B cell (primary cell): ENCODE measurements around the gene GDE1. TPM values are rescaled to one million over a fixed set of nuclear protein-coding genes. Genes with fewer than 3 reads are reported as not detected.

Experiments
- ATAC-seq: fragments of 200-7000 bp; cut with Tn5 transposase; one replicate; pipeline ENCODE4 v1.10.0; 2021; ENCODE audit warnings: low read depth, mild to moderate bottlenecking, moderate number of reproducible peaks, moderate library complexity
- CTCF ChIA-PET: fragments of 350-600 bp; sonication (Branson Sonifier 250); formaldehyde crosslinking; loops from one replicate; lab custom pipeline; 2021; ENCODE audit warnings: antibody characterized with exemption, inconsistent platforms; lab: Charles Lee
- POLR2A ChIA-PET: fragments of 350-600 bp; sonication (Branson Sonifier 250); formaldehyde crosslinking; loops from one replicate; lab custom pipeline; 2021; ENCODE audit warnings: antibody characterized with exemption; lab: Charles Lee
- DNase-seq: peaks from one replicate; pipeline ENCODE4 v3.0.0; 2013
- H2AFZ ChIP-seq: 2 replicates; pipeline ENCODE4 v1.6.1; 2012; ENCODE audit warnings: mild to moderate bottlenecking, low read depth, low read length; ENCODE audit not compliant: insufficient read depth, poor library complexity, severe bottlenecking
- H3K27ac ChIP-seq, 2 donors: 1 replicate in 1 of 2; 2 replicates in 1 of 2; pipeline ENCODE4 v1.5.1; 2012 to 2013; ENCODE audit warnings: low read length in 2 of 2, mild to moderate bottlenecking in 2 of 2, moderate library complexity in 1 of 2
- H3K27me3 ChIP-seq, 4 experiments: fragments of 200-600 bp in 1 of 4; sonication (generic) in 1 of 4; replicated peaks in 1 of 4; 1 replicate in 2 of 4; 2 replicates in 2 of 4; pipeline versions ENCODE4 v1.6.1 to v1.7.0; 2013 to 2016; ENCODE audit warnings: low read length in 3 of 4, mild to moderate bottlenecking in 2 of 4, mixed read lengths in 1 of 4, moderate library complexity in 1 of 4; ENCODE audit not compliant: insufficient read depth in 4 of 4, control insufficient read depth in 3 of 4; ENCODE audit errors: control extremely low read depth in 1 of 4
- H3K36me3 ChIP-seq, 2 experiments: replicated peaks in 1 of 2; 1 replicate in 1 of 2; 2 replicates in 1 of 2; pipeline versions ENCODE4 v1.6.1 to v1.7.1; 2013; ENCODE audit warnings: low read length in 1 of 2; ENCODE audit not compliant: insufficient read depth in 2 of 2, control insufficient read depth in 1 of 2; ENCODE audit errors: control extremely low read depth in 1 of 2, extremely low read depth in 1 of 2
- H3K4me1 ChIP-seq, 2 donors: fragments of 200-600 bp in 1 of 2; sonication (generic) in 1 of 2; 1 replicate in 1 of 2; 2 replicates in 1 of 2; pipeline versions ENCODE4 v1.5.1 to v1.6.1; 2013 to 2017; ENCODE audit warnings: low read length in 2 of 2; ENCODE audit not compliant: control insufficient read depth in 2 of 2, insufficient read depth in 2 of 2
- H3K4me2 ChIP-seq: replicated peaks from 2 replicates; pipeline ENCODE3; 2012; ENCODE audit warnings: mild to moderate bottlenecking, low read depth, low read length; ENCODE audit not compliant: poor library complexity, severe bottlenecking
- H3K4me3 ChIP-seq, 5 experiments: fragments of 200-600 bp in 1 of 5; sonication (generic) in 1 of 5; 1 replicate in 3 of 5; 2 replicates in 2 of 5; pipeline versions ENCODE4 v1.5.1 to v1.7.0; 2011 to 2016; ENCODE audit warnings: low read length in 4 of 5, mild to moderate bottlenecking in 4 of 5, low read depth in 2 of 5, control low read depth in 1 of 5, moderate library complexity in 1 of 5; ENCODE audit not compliant: insufficient read depth in 1 of 5; ENCODE audit errors: control extremely low read depth in 1 of 5, extremely low read depth in 1 of 5
- H3K79me2 ChIP-seq: fragments of 200-600 bp; sonication (generic); one replicate; pipeline ENCODE4 v1.6.0; 2016; ENCODE audit warnings: low read length; ENCODE audit not compliant: control insufficient read depth, insufficient read depth
- H3K9ac ChIP-seq: fragments of 200-600 bp; sonication (generic); 2 replicates; pipeline ENCODE4 v1.6.1; 2017; ENCODE audit warnings: mild to moderate bottlenecking, low read length, moderate library complexity
- H3K9me3 ChIP-seq, 3 donors: one replicate each; pipeline versions ENCODE4 v1.6.1 to v1.7.1; 2013; ENCODE audit warnings: low read length in 2 of 3; ENCODE audit not compliant: control insufficient read depth in 2 of 3, insufficient read depth in 1 of 3; ENCODE audit errors: control extremely low read depth in 1 of 3
- H4K20me1 ChIP-seq: 2 replicates; pipeline ENCODE4 v1.6.0; 2012; ENCODE audit warnings: mild to moderate bottlenecking, low read length; ENCODE audit not compliant: insufficient read depth, control insufficient read depth, poor library complexity, severe bottlenecking
- H3K27ac Mint-ChIP-seq: one replicate; pipeline ENCODE4 v1.8.0; 2021; ENCODE audit warnings: mixed read lengths
- H3K27me3 Mint-ChIP-seq: one replicate; pipeline ENCODE4 v1.8.0; 2021; ENCODE audit warnings: mixed read lengths
- H3K4me1 Mint-ChIP-seq: one replicate; pipeline ENCODE4 v1.8.0; 2021; ENCODE audit warnings: mixed read lengths
- H3K4me3 Mint-ChIP-seq: one replicate; pipeline ENCODE4 v1.8.0; 2021; ENCODE audit warnings: mixed read lengths
- H3K9me3 Mint-ChIP-seq: one replicate; pipeline ENCODE4 v1.8.0; 2022; ENCODE audit warnings: mixed read lengths; ENCODE audit not compliant: insufficient read depth
- EZH2 ChIP-seq: IDR thresholded peaks from 2 replicates; pipeline ENCODE4 v1.6.1; 2012; ENCODE audit warnings: borderline replicate concordance, low read depth, mild to moderate bottlenecking, moderate library complexity, low read length; ENCODE audit not compliant: insufficient read depth, poor library complexity, severe bottlenecking
- WGBS: methylation state at CpG from one replicate; pipeline ENCODE4 v1.1.5; 2013; ENCODE audit warnings: missing lambda C conversion rate; ENCODE audit not compliant: insufficient coverage; 5-methylcytosine and 5-hydroxymethylcytosine counted together
- intact Hi-C: fragments of 100-400 bp; cut with micrococcal nuclease; formaldehyde crosslinking; loops from one replicate; pipeline ENCODE4 v1.10.0; 2022
- polyA plus RNA-seq: library from polyadenylated mRNA; depleted of rRNA; stranded (reverse); fragments of >200 nt; gene quantifications from 2 replicates; pipeline ENCODE4 v1.2.3, GENCODE V29; 2012
- total RNA-seq, 2 donors: library from RNA; stranded (reverse); fragments of 120-200 nt in 1 of 2; gene quantifications; 1 replicate in 1 of 2; 2 replicates in 1 of 2; pipeline versions ENCODE4 v1.2.3 to v1.2.4, GENCODE V29; 2013 to 2022
- TF ChIP-seq, protein P1 (sequence below): fragments of 200-600 bp; IDR thresholded peaks from one replicate; pipeline ENCODE4 v1.8.0; 2022; ENCODE audit warnings: antibody characterized with exemption, mild to moderate bottlenecking

GDE1 gene
- total and polyA plus RNA-seq, 2 donors (not counting 1 experiment from before 2014, with no cell fraction given), result 10.0 to 25.3 TPM

DNA sequence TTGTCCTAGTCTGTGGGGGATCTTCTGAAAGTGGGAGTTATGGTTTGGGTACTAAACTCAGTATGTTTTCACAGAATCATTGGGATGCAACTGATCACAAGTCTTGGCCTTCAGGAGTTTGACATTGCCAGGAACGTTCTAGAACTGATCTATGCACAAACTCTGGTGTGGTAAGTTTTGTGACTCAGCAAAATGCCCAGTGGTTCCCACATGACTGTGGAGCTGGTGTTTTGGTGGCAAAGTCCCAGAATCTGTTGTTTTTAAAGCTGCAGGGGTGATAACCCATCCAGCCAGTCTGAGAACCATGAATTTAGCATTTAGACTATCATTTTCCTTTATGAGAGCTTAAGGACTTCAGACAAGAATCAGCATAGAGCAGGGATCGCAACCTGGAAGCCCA lies 40.6 kb downstream of the GDE1 start:
- peaks cover 10% of the 10 kb centered on the region for H3K27me3 Mint-ChIP-seq
- CTCF ChIA-PET, result no interaction called here
- TF ChIP-seq, protein P1, sequence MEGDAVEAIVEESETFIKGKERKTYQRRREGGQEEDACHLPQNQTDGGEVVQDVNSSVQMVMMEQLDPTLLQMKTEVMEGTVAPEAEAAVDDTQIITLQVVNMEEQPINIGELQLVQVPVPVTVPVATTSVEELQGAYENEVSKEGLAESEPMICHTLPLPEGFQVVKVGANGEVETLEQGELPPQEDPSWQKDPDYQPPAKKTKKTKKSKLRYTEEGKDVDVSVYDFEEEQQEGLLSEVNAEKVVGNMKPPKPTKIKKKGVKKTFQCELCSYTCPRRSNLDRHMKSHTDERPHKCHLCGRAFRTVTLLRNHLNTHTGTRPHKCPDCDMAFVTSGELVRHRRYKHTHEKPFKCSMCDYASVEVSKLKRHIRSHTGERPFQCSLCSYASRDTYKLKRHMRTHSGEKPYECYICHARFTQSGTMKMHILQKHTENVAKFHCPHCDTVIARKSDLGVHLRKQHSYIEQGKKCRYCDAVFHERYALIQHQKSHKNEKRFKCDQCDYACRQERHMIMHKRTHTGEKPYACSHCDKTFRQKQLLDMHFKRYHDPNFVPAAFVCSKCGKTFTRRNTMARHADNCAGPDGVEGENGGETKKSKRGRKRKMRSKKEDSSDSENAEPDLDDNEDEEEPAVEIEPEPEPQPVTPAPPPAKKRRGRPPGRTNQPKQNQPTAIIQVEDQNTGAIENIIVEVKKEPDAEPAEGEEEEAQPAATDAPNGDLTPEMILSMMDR, result no peak
- TF ChIP-seq EZH2, result no peak

DNA sequence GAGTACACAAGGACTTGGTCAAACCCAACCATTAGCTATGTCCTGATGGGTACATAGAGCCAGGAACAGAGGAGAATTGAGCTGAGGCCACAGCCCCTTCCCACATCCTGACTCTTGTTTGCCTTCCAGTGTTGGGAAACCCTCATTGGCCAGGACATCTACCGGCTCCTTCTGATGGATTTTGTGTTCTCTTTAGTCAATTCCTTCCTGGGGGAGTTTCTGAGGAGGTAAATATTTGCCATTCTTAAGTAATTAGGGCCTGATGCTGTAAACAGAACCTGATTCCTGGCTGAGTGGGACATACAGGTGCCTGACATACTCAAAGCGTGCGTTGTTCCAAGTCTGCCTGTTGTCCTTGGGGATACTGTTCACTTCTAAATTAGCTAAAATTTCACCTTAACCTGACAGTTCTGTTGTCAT lies 42.6 kb downstream of the GDE1 start:
- H3K27me3 ChIP-seq, result peaks cover 0 to 3% (median 0%) of the 10 kb centered on the region in 4 experiments
- H3K79me2 ChIP-seq, result no peaks in the 10 kb centered on the region
- H3K4me2 ChIP-seq, result no peak overlapping the region
- no peaks in the 10 kb centered on the region for H4K20me1 ChIP-seq
- Mint-ChIP-seq H3K4me3 (no peak overlapping the region), H3K9me3 (no peaks in the 10 kb centered on the region), H3K4me1 (no peaks in the 10 kb centered on the region), H3K27ac (no peak overlapping the region), H3K27me3 (peaks cover 10% of the 10 kb centered on the region)
- intact Hi-C loops, result no loop called here
- 75% methylated on average over 3 of the region's 3 CpGs for WGBS
- TF ChIP-seq, protein P1, result no peak
- TF ChIP-seq EZH2, result no peak
- H3K9me3 ChIP-seq, result peaks cover 0 to 4% (median 0%) of the 10 kb centered on the region in 3 donors
- H3K4me1 ChIP-seq, result no peaks in the 10 kb centered on the region
- CTCF ChIA-PET, result no interaction called here
- H3K36me3 ChIP-seq, result no peaks in the 10 kb centered on the region
- no peak for DNase-seq
- H3K27ac ChIP-seq, result no peak overlapping the region
- H3K9ac ChIP-seq, result no peak overlapping the region
- ATAC-seq, result no peak
- no peak overlapping the region for H3K4me3 ChIP-seq
- no peak overlapping the region for H2AFZ ChIP-seq
- POLR2A ChIA-PET, result no interaction called here

More for the DNA sequence above, 40.6 kb downstream of the GDE1 start:
- Histone ChIP-seq H3K9ac (no peak overlapping the region), H2AFZ (no peak overlapping the region), H3K4me2 (no peak overlapping the region), H4K20me1 (no peaks in the 10 kb centered on the region), H3K79me2 (no peaks in the 10 kb centered on the region), H3K4me3 (no peak overlapping the region), H3K4me1 (no peaks in the 10 kb centered on the region), H3K9me3 (peaks cover 0 to 4% (median 0%) of the 10 kb centered on the region in 3 donors), H3K27ac (no peak overlapping the region), H3K27me3 (peaks cover 0 to 3% (median 0%) of the 10 kb centered on the region in 4 experiments), H3K36me3 (no peaks in the 10 kb centered on the region)
- POLR2A ChIA-PET, result no interaction called here
- H3K9me3 Mint-ChIP-seq, result no peaks in the 10 kb centered on the region
- ATAC-seq (no peak), DNase-seq (no peak)
- H3K27ac Mint-ChIP-seq, result no peak overlapping the region
- WGBS, result 86% methylated on average over 2 of the region's 2 CpGs
- intact Hi-C loops, result no loop called here
- H3K4me1 Mint-ChIP-seq, result no peaks in the 10 kb centered on the region
- no peak overlapping the region for H3K4me3 Mint-ChIP-seq
